PC-3 (cell line): Measurements from ENCODE around the gene BTNL3. TPM values are rescaled to one million over a fixed set of nuclear protein-coding genes. Genes with fewer than 3 reads are reported as not detected.
A peak's percentile ranks its signal among the peaks of the same experiment; 100 is the strongest.

Source experiments
- ATAC-seq: fragments of 200-7000 bp; cut with Tn5 transposase; 2 replicates; pipeline ENCODE4 v1.9.1; 2020; ENCODE audit warnings: mild to moderate bottlenecking, moderate library complexity
- Bru-seq: library from RNA; stranded (reverse); fragments of 400-500 nt; gene quantifications from one replicate; lab custom pipeline; 2021; lab: Mats Ljungman, UMichigan
- BruChase-seq, 2 experiments: library from RNA; stranded (reverse); fragments of 400-500 nt; gene quantifications; one replicate each; lab custom pipeline; 2021; lab: Mats Ljungman, UMichigan
- BruUV-seq: library from RNA; stranded (reverse); fragments of 400-500 nt; replicated peaks from 2 replicates; lab custom pipeline; 2021; lab: Mats Ljungman, UMichigan
- CTCF ChIA-PET: fragments of 300-600 bp; sonication (Branson Sonifier 250); formaldehyde crosslinking; loops from one replicate; lab custom pipeline; 2022; ENCODE audit warnings: antibody characterized with exemption; lab: Charles Lee
- POLR2A ChIA-PET: fragments of 300-600 bp; sonication (Branson Sonifier 250); formaldehyde crosslinking; loops from one replicate; lab custom pipeline; 2022; ENCODE audit warnings: antibody characterized with exemption; ENCODE audit not compliant: unreplicated experiment; lab: Charles Lee
- DNase-seq: peaks from one replicate; pipeline ENCODE4 v3.0.0-alpha.2; 2015
- H2AFZ ChIP-seq: fragments of 300-600 bp; sonication (generic); 2 replicates; pipeline ENCODE4 v1.6.0; 2016; ENCODE audit warnings: antibody characterized with exemption, low read length
- H3F3A ChIP-seq: fragments of 300-600 bp; sonication (generic); one replicate; pipeline ENCODE4 v1.6.0; 2017; ENCODE audit warnings: antibody characterized with exemption, low read length, control low read depth, mild to moderate bottlenecking; ENCODE audit not compliant: unreplicated experiment
- H3K27ac ChIP-seq: fragments of 300-600 bp; sonication (generic); 2 replicates; pipeline ENCODE4 v1.5.1; 2016; ENCODE audit warnings: mild to moderate bottlenecking, low read length
- H3K27me3 ChIP-seq: fragments of 300-600 bp; sonication (generic); 2 replicates; pipeline ENCODE4 v1.6.1; 2016; ENCODE audit warnings: low read length, mixed read lengths
- H3K36me3 ChIP-seq: fragments of 300-600 bp; sonication (generic); 2 replicates; pipeline ENCODE4 v1.6.1; 2016; ENCODE audit warnings: low read depth, mixed run types, low read length, mixed read lengths
- H3K4me1 ChIP-seq: fragments of 300-600 bp; sonication (generic); 2 replicates; pipeline ENCODE4 v1.5.1; 2016; ENCODE audit warnings: low read length; ENCODE audit not compliant: insufficient read depth
- H3K4me2 ChIP-seq: fragments of 300-600 bp; sonication (generic); 2 replicates; pipeline ENCODE4 v1.6.0; 2016; ENCODE audit warnings: low read length
- H3K4me3 ChIP-seq: fragments of 300-600 bp; sonication (generic); 2 replicates; pipeline ENCODE4 v1.5.1; 2016; ENCODE audit warnings: mild to moderate bottlenecking, low read length, mixed read lengths
- H3K79me2 ChIP-seq: fragments of 300-600 bp; sonication (generic); 2 replicates; pipeline ENCODE4 v1.6.1; 2017; ENCODE audit warnings: low read length, mixed read lengths
- H3K9ac ChIP-seq: fragments of 300-600 bp; sonication (generic); 2 replicates; pipeline ENCODE4 v1.6.0; 2016; ENCODE audit warnings: mild to moderate bottlenecking, low read length
- H3K9me2 ChIP-seq: fragments of 300-600 bp; sonication (generic); replicated peaks from 2 replicates; pipeline ENCODE4 v1.6.1; 2016; ENCODE audit warnings: mixed run types, low read length, mixed read lengths
- H3K9me3 ChIP-seq: fragments of 300-600 bp; sonication (generic); 2 replicates; pipeline ENCODE4 v1.6.1; 2016; ENCODE audit warnings: low read length, mixed read lengths
- H4K20me1 ChIP-seq: fragments of 300-600 bp; sonication (generic); 2 replicates; pipeline ENCODE4 v1.6.1; 2016; ENCODE audit warnings: low read length, mixed read lengths
- CTCF ChIP-seq: fragments of 300-600 bp; sonication (generic); conservative IDR thresholded peaks from 2 replicates; pipeline ENCODE4 v1.5.1; 2017; ENCODE audit warnings: antibody characterized with exemption, low read depth, mild to moderate bottlenecking, low read length
- EZH2 ChIP-seq: fragments of 300-600 bp; sonication (generic); IDR thresholded peaks from one replicate; pipeline ENCODE4 v1.6.1; 2017; ENCODE audit warnings: antibody characterized with exemption, mild to moderate bottlenecking, low read length; ENCODE audit not compliant: unreplicated experiment
- EZH2phosphoT487 ChIP-seq: fragments of 300-600 bp; sonication (generic); IDR thresholded peaks from 2 replicates; pipeline ENCODE4 v1.6.1; 2018; ENCODE audit warnings: mild to moderate bottlenecking, antibody characterized with exemption, low read length, borderline replicate concordance
- intact Hi-C: fragments of 100-400 bp; cut with micrococcal nuclease; formaldehyde crosslinking; loops from 2 replicates; pipeline ENCODE4 v1.9.0; 2023
- long read RNA-seq: library from polyadenylated mRNA; unstranded; transcript quantifications from one replicate; pipeline ENCODE4 v2.0.0, GENCODE V29; 2021; ENCODE audit not compliant: unreplicated experiment
- total RNA-seq: library from RNA; depleted of rRNA; stranded (reverse); fragments of >200 nt; gene quantifications from 2 replicates; pipeline ENCODE4 v1.2.3, GENCODE V29; 2014; rRNA removed

Gene BTNL3, protein sequence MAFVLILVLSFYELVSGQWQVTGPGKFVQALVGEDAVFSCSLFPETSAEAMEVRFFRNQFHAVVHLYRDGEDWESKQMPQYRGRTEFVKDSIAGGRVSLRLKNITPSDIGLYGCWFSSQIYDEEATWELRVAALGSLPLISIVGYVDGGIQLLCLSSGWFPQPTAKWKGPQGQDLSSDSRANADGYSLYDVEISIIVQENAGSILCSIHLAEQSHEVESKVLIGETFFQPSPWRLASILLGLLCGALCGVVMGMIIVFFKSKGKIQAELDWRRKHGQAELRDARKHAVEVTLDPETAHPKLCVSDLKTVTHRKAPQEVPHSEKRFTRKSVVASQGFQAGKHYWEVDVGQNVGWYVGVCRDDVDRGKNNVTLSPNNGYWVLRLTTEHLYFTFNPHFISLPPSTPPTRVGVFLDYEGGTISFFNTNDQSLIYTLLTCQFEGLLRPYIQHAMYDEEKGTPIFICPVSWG
- total RNA-seq, result not detected in 2 replicates
- Bru-seq, nascent RNA, result not detected
- BruChase-seq, experiment 1, labeled RNA remaining after a 6-hour chase, result not detected
- not detected for BruChase-seq, experiment 2, labeled RNA remaining after a 2-hour chase
- long read RNA-seq, result 0 reads

DNA sequence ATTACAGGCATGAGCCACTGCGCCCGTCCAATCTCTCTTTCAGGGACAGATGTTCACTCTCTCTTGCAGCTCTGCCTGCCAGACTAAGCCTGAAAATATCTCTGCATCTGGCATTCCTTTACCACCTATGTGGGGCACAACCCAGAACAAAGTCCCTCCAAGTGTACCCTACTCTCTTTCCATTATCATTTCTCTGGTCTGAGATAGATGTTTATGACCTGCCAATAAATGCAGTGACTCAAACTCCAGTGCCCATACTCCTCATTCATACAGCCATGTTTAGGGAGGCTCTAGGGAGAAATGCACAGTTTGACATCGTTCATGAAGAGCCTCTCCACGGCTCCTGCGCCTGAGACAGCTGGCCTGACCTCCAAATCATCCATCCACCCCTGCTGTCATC lies at the start of gene BTNL3:
Gene BTNL3 (plus strand): TSS at position 255 of the 400 bp plus-strand sequence. CDS start 183 bp downstream, outside the sequence.
- Histone ChIP-seq H3K27ac (no peak within 1 kb of the TSS), H3K9me3 (no peaks in the 10 kb centered on the region), H3K36me3 (no peaks in the 10 kb centered on the region), H3K9me2 (no peaks in the 10 kb centered on the region), H3K4me2 (no peak within 1 kb of the TSS), H3K4me1 (no peaks in the 10 kb centered on the region), H4K20me1 (no peaks in the 10 kb centered on the region), H3K9ac (no peak within 1 kb of the TSS), H2AFZ (no peak within 1 kb of the TSS), H3F3A (no peaks in the 10 kb centered on the region), H3K79me2 (no peaks in the 10 kb centered on the region), H3K27me3 (no peaks in the 10 kb centered on the region), H3K4me3 (no peak within 1 kb of the TSS)
- TF ChIP-seq EZH2phosphoT487 (no peak), EZH2 (no peak), CTCF (no peak)
- ATAC-seq (no peak), DNase-seq (no peak)
- ChIA-PET POLR2A (no interaction called here), CTCF (no interaction called here)
- intact Hi-C loops, result no loop called here
- BruUV-seq, result no TSS peak

DNA sequence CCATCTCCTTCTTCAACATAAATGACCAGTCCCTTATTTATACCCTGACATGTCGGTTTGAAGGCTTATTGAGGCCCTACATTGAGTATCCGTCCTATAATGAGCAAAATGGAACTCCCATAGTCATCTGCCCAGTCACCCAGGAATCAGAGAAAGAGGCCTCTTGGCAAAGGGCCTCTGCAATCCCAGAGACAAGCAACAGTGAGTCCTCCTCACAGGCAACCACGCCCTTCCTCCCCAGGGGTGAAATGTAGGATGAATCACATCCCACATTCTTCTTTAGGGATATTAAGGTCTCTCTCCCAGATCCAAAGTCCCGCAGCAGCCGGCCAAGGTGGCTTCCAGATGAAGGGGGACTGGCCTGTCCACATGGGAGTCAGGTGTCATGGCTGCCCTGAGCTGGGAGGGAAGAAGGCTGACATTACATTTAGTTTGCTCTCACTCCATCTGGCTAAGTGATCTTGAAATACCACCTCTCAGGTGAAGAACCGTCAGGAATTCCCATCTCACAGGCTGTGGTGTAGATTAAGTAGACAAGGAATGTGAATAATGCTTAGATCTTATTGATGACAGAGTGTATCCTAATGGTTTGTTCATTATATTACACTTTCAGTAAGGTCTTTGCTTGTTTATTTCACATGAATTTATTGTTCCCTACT lies 38.2 kb upstream of the BTNL3 start:
- H3K9ac ChIP-seq, result no peak overlapping the region
- H4K20me1 ChIP-seq, result no peaks in the 10 kb centered on the region
- H3K4me3 ChIP-seq, result no peak overlapping the region
- H3K79me2 ChIP-seq, result no peaks in the 10 kb centered on the region
- H3K4me1 ChIP-seq, result peaks cover 13% of the 10 kb centered on the region
- peak overlapping the region; percentile 66 for H2AFZ ChIP-seq
- peak; percentile 81 for ATAC-seq
- H3K27me3 ChIP-seq, result no peaks in the 10 kb centered on the region
- H3K9me3 ChIP-seq, result no peaks in the 10 kb centered on the region
- H3K27ac ChIP-seq, result peak overlapping the region; percentile 42
- ChIA-PET POLR2A (no interaction called here), CTCF (no interaction called here)
- no peaks in the 10 kb centered on the region for H3K36me3 ChIP-seq
- no TSS peak for BruUV-seq
- no peaks in the 10 kb centered on the region for H3F3A ChIP-seq
- H3K4me2 ChIP-seq, result peak overlapping the region; percentile 32; the same call in 1 of the 2 replicates
- TF ChIP-seq EZH2phosphoT487, result no peak
- intact Hi-C loops, result no loop called here
- H3K9me2 ChIP-seq, result no peaks in the 10 kb centered on the region
- peak; percentile 91 for DNase-seq

DNA sequence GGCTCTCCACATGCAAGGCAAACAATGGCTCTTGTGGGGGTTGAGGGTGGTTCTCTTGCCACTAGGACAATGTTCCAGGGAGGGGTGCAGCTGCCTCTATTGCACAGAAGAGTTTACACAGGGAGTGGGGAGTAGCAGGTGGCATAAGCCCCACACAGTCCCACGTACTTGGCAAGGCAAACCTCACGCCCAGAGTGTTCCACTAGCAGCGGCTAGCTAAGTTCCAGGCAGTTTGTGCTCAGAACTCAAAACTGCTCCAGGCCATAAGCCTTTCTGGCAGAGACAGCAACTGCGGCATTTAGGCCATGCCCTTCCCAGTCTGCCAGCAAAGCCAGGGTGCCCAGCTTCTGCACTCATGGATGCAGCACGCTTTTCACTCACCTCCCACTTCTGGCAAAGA lies 29.0 kb upstream of the BTNL3 start:
- no TSS peak for BruUV-seq
- Histone ChIP-seq H3K4me2 (no peak overlapping the region), H3K27ac (no peak overlapping the region), H3F3A (no peaks in the 10 kb centered on the region), H3K9ac (no peak overlapping the region), H3K36me3 (no peaks in the 10 kb centered on the region), H3K79me2 (no peaks in the 10 kb centered on the region), H3K4me3 (no peak overlapping the region), H3K4me1 (no peaks in the 10 kb centered on the region), H3K9me3 (no peaks in the 10 kb centered on the region), H3K9me2 (no peaks in the 10 kb centered on the region), H3K27me3 (no peaks in the 10 kb centered on the region; the same call in 1 of the 2 replicates), H4K20me1 (no peaks in the 10 kb centered on the region), H2AFZ (no peak overlapping the region)
- CTCF ChIA-PET, result no interaction called here
- POLR2A ChIA-PET, result no interaction called here
- TF ChIP-seq EZH2, result no peak
- TF ChIP-seq CTCF, result no peak
- TF ChIP-seq EZH2phosphoT487, result no peak
- intact Hi-C loops, result no loop called here
- DNase-seq (no peak), ATAC-seq (no peak)
